Heart left ventricle (tissue), 13 donors: ENCODE measurements around the gene TMC4.

Experiments used
- CTCF ChIP-seq, 12 donors: fragments of 200-600 bp; sonication (generic) in 4 of 12; IDR thresholded peaks; one replicate each; pipeline versions ENCODE4 v1.5.0 to v1.8.0; 2018 to 2022; ENCODE audit warnings: antibody characterized with exemption in 12 of 12, mild to moderate bottlenecking in 5 of 12
- POLR2A ChIP-seq, 2 donors: fragments of 450-650 bp; IDR thresholded peaks; one replicate each; pipeline ENCODE4 v1.6.1; 2017; ENCODE audit warnings: antibody characterized with exemption in 2 of 2, mild to moderate bottlenecking in 2 of 2, moderate library complexity in 2 of 2
- donor health status: ischemic (EF 13 %, LVEDD 7.1; RV severe dilation, severe dysfunction).
- donor health status: DM: no; HTN: yes; CAD: no.
- donor health status: DM: no; HTN: no; CAD: no.
- donor health status: ischemic (EF 25% LVEDD 6.9; RV normal size, moderate dysfunction).
- donor health status: ischemic (EF 25% LVEDD 5.7; RV mildly dilated, moderate dysfunction).
- donor health status: ischemic (EF 35%, LVEDD 5.7; RV mildly dilated, moderate dysfunction).
- donor health status: nonischemic (EF 11% LVEDD 7.7; RV severe dilation, severe dysfunction).
- donor health status: DM: yes; HTN: yes; CAD: no.
- donor health status: PGD.
- donor health status: ischemic (EF 29% LVEDD 5.4; RV normal size, mild dysfunction).
- donor health status: nonischemic (EF 23%, LVEDD 6.1; RV moderate dilation, normal function).

- TF ChIP-seq POLR2A (IDR thresholded peaks at IDR 0.05) (no peak), CTCF (IDR thresholded peaks at IDR 0.05) (no peak)
These were observed 20.1 kb upstream of the TMC4 start for GRCh38 chr19:54193011-54193410.
